ENCODE measurements around the gene ARHGAP33. TPM values are rescaled to one million over a fixed set of nuclear protein-coding genes. Genes with fewer than 3 reads are reported as not detected.
A peak's percentile ranks its signal among the peaks of the same experiment; 100 is the strongest.
"Not testable (repeated sequence)": the region's sequence is repeated elsewhere in the genome, so short reads cannot be mapped to it uniquely, and the experiment has no call there.

The ARHGAP33 gene
- total and polyA plus RNA-seq, 3 experiments from 2014 or later: 0.71 to 11.9 (median 9.2) TPM

- no peak overlapping the region for H3K4me3 Mint-ChIP-seq
- H3K4me1 Mint-ChIP-seq: peaks cover 0 to 6% (median 0%) of the 10 kb centered on the region in 3 donors
- no peaks in the 10 kb centered on the region for H3K36me3 ChIP-seq (ENCODE audit: insufficient read depth, low read length)
- H3K27ac ChIP-seq (ENCODE audit: low read depth, low read length): no peak overlapping the region
- DNase-seq: no peak
- ChIA-PET CTCF (no interaction called here), POLR2A (no interaction called here)
- no peaks in the 10 kb centered on the region for H3K36me3 Mint-ChIP-seq
- H3K9me3 ChIP-seq (ENCODE audit: low read length): no peaks in the 10 kb centered on the region
- no peak overlapping the region for H3K4me3 ChIP-seq (ENCODE audit: low read length)
- H3K27me3 Mint-ChIP-seq: peaks cover 12 to 28% of the 10 kb centered on the region in 2 donors
- no peaks in the 10 kb centered on the region for H3K9me3 Mint-ChIP-seq
- no peak overlapping the region for H3K27ac Mint-ChIP-seq
- no peaks in the 10 kb centered on the region for H3K27me3 ChIP-seq (ENCODE audit: insufficient read depth, low read length, poor library complexity, severe bottlenecking)
- H3K4me1 ChIP-seq (ENCODE audit: insufficient read depth, low read length): no peaks in the 10 kb centered on the region
Observed at GRCh38 chr19:35792888-35793287, 17.5 kb downstream of the ARHGAP33 start.

- peaks cover 16 to 32% of the 10 kb centered on the region in 2 donors for H3K27me3 Mint-ChIP-seq
- no peaks in the 10 kb centered on the region for H3K27me3 ChIP-seq (ENCODE audit: insufficient read depth, low read length, poor library complexity, severe bottlenecking)
- ChIA-PET CTCF (no interaction called here), POLR2A (no interaction called here)
- no peak for DNase-seq
- no peaks in the 10 kb centered on the region for H3K36me3 ChIP-seq (ENCODE audit: insufficient read depth, low read length)
- H3K27ac Mint-ChIP-seq: peak overlapping the region in 1 of 8 donors; percentile 47
- no peaks in the 10 kb centered on the region for H3K9me3 Mint-ChIP-seq
- H3K4me1 Mint-ChIP-seq: peaks cover 0 to 6% (median 0%) of the 10 kb centered on the region in 3 donors
- no peaks in the 10 kb centered on the region for H3K9me3 ChIP-seq (ENCODE audit: low read length)
- H3K4me1 ChIP-seq (ENCODE audit: insufficient read depth, low read length): no peaks in the 10 kb centered on the region
- no peak overlapping the region for H3K4me3 Mint-ChIP-seq
- no peaks in the 10 kb centered on the region for H3K36me3 Mint-ChIP-seq
- no peak overlapping the region for H3K27ac ChIP-seq (ENCODE audit: low read depth, low read length)
- no peak overlapping the region for H3K4me3 ChIP-seq (ENCODE audit: low read length)
Observed at GRCh38 chr19:35793381-35794165, 18.2 kb downstream of the ARHGAP33 start.

GRCh38 chr19:35795564-35795963, 20.2 kb downstream of the ARHGAP33 start:
- H3K27me3 ChIP-seq (ENCODE audit: insufficient read depth, low read length, poor library complexity, severe bottlenecking); H3K9me3 Mint-ChIP-seq; H3K36me3 Mint-ChIP-seq; H3K27ac ChIP-seq (ENCODE audit: low read depth, low read length); H3K4me1 Mint-ChIP-seq; CTCF ChIA-PET; H3K4me3 ChIP-seq (ENCODE audit: low read length); H3K36me3 ChIP-seq (ENCODE audit: insufficient read depth, low read length); H3K4me3 Mint-ChIP-seq; DNase-seq; H3K4me1 ChIP-seq (ENCODE audit: insufficient read depth, low read length); H3K9me3 ChIP-seq (ENCODE audit: low read length); POLR2A ChIA-PET; H3K27ac Mint-ChIP-seq: not testable (repeated sequence)
- peaks cover 19 to 36% of the 10 kb centered on the region in 2 donors for H3K27me3 Mint-ChIP-seq

GRCh38 chr19:35796645-35797542, 21.5 kb downstream of the ARHGAP33 start:
- Mint-ChIP-seq H3K4me1 (peaks cover 0 to 6% (median 0%) of the 10 kb centered on the region in 3 donors), H3K9me3 (no peaks in the 10 kb centered on the region), H3K36me3 (no peaks in the 10 kb centered on the region), H3K4me3 (peak overlapping the region in 2 of 7 donors; percentile 15 to 20), H3K27ac (peak overlapping the region in 1 of 8 donors; percentile 47), H3K27me3 (peaks cover 19 to 39% of the 10 kb centered on the region in 2 donors)
- ChIA-PET CTCF (no interaction called here), POLR2A (no interaction called here)
- Histone ChIP-seq H3K4me1 (ENCODE audit: insufficient read depth, low read length) (no peaks in the 10 kb centered on the region), H3K27ac (ENCODE audit: low read depth, low read length) (no peak overlapping the region), H3K4me3 (ENCODE audit: low read length) (no peak overlapping the region), H3K27me3 (ENCODE audit: insufficient read depth, low read length, poor library complexity, severe bottlenecking) (no peaks in the 10 kb centered on the region), H3K36me3 (ENCODE audit: insufficient read depth, low read length) (no peaks in the 10 kb centered on the region), H3K9me3 (ENCODE audit: low read length) (no peaks in the 10 kb centered on the region)
- no peak for DNase-seq

- no peaks in the 10 kb centered on the region for H3K36me3 ChIP-seq (ENCODE audit: insufficient read depth, low read length)
- Mint-ChIP-seq H3K27ac (no peak overlapping the region), H3K4me3 (peak overlapping the region in 1 of 7 donors; percentile 37), H3K36me3 (no peaks in the 10 kb centered on the region), H3K4me1 (peaks cover 0 to 6% (median 0%) of the 10 kb centered on the region in 3 donors), H3K27me3 (peaks cover 19 to 40% of the 10 kb centered on the region in 2 donors), H3K9me3 (no peaks in the 10 kb centered on the region)
- H3K27ac ChIP-seq (ENCODE audit: low read depth, low read length): no peak overlapping the region
- ChIA-PET POLR2A (no interaction called here), CTCF (no interaction called here)
- H3K4me1 ChIP-seq (ENCODE audit: insufficient read depth, low read length): no peaks in the 10 kb centered on the region
- DNase-seq: no peak
- no peaks in the 10 kb centered on the region for H3K9me3 ChIP-seq (ENCODE audit: low read length)
- no peaks in the 10 kb centered on the region for H3K27me3 ChIP-seq (ENCODE audit: insufficient read depth, low read length, poor library complexity, severe bottlenecking)
- no peak overlapping the region for H3K4me3 ChIP-seq (ENCODE audit: low read length)
Observed at GRCh38 chr19:35797663-35798062, 22.3 kb downstream of the ARHGAP33 start.

- Histone ChIP-seq H3K27ac (ENCODE audit: low read depth, low read length) (no peak overlapping the region), H3K36me3 (ENCODE audit: insufficient read depth, low read length) (no peaks in the 10 kb centered on the region), H3K4me3 (ENCODE audit: low read length) (no peak overlapping the region), H3K9me3 (ENCODE audit: low read length) (no peaks in the 10 kb centered on the region), H3K27me3 (ENCODE audit: insufficient read depth, low read length, poor library complexity, severe bottlenecking) (no peaks in the 10 kb centered on the region), H3K4me1 (ENCODE audit: insufficient read depth, low read length) (no peaks in the 10 kb centered on the region)
- POLR2A ChIA-PET: no interaction called here
- Mint-ChIP-seq H3K27me3 (peaks cover 14 to 21% of the 10 kb centered on the region in 2 donors), H3K4me1 (peaks cover 12 to 16% (median 13%) of the 10 kb centered on the region in 3 donors), H3K9me3 (no peaks in the 10 kb centered on the region), H3K4me3 (no peak overlapping the region), H3K36me3 (no peaks in the 10 kb centered on the region), H3K27ac (no peak overlapping the region)
- DNase-seq: no peak
- CTCF ChIA-PET: no interaction called here
Observed at GRCh38 chr19:35801828-35802227, 26.5 kb downstream of the ARHGAP33 start.

GRCh38 chr19:35805526-35806102, 30.2 kb downstream of the ARHGAP33 start:
- no peak overlapping the region for H3K4me3 ChIP-seq (ENCODE audit: low read length)
- Mint-ChIP-seq H3K4me1 (peaks cover 11 to 13% (median 12%) of the 10 kb centered on the region in 3 donors), H3K27me3 (peaks cover 9 to 13% of the 10 kb centered on the region in 2 donors), H3K36me3 (no peaks in the 10 kb centered on the region), H3K27ac (no peak overlapping the region), H3K9me3 (no peaks in the 10 kb centered on the region), H3K4me3 (no peak overlapping the region)
- CTCF ChIA-PET: no interaction called here
- no peak overlapping the region for H3K27ac ChIP-seq (ENCODE audit: low read depth, low read length)
- POLR2A ChIA-PET: no interaction called here
- H3K27me3 ChIP-seq (ENCODE audit: insufficient read depth, low read length, poor library complexity, severe bottlenecking): no peaks in the 10 kb centered on the region
- DNase-seq: no peak
- H3K9me3 ChIP-seq (ENCODE audit: low read length): no peaks in the 10 kb centered on the region
- no peaks in the 10 kb centered on the region for H3K4me1 ChIP-seq (ENCODE audit: insufficient read depth, low read length)
- no peaks in the 10 kb centered on the region for H3K36me3 ChIP-seq (ENCODE audit: insufficient read depth, low read length)

- H3K4me1 Mint-ChIP-seq: peaks cover 11 to 13% (median 12%) of the 10 kb centered on the region in 3 donors
- POLR2A ChIA-PET: no interaction called here
Observed at GRCh38 chr19:35806597-35806996, 31.2 kb downstream of the ARHGAP33 start.

More at GRCh38 chr19:35806597-35806996, 31.2 kb downstream of the ARHGAP33 start:
- CTCF ChIA-PET: no interaction called here
- peaks cover 16 to 17% of the 10 kb centered on the region in 2 donors for H3K27me3 Mint-ChIP-seq
- no peaks in the 10 kb centered on the region for H3K36me3 Mint-ChIP-seq
- no peak for DNase-seq
- H3K9me3 ChIP-seq (ENCODE audit: low read length): no peaks in the 10 kb centered on the region
- no peak overlapping the region for H3K4me3 ChIP-seq (ENCODE audit: low read length)
- peak overlapping the region in 1 of 8 donors; percentile 42 for H3K27ac Mint-ChIP-seq
- H3K27me3 ChIP-seq (ENCODE audit: insufficient read depth, low read length, poor library complexity, severe bottlenecking): no peaks in the 10 kb centered on the region
- no peak overlapping the region for H3K4me3 Mint-ChIP-seq
- H3K9me3 Mint-ChIP-seq: no peaks in the 10 kb centered on the region
- no peaks in the 10 kb centered on the region for H3K36me3 ChIP-seq (ENCODE audit: insufficient read depth, low read length)
- H3K4me1 ChIP-seq (ENCODE audit: insufficient read depth, low read length): no peaks in the 10 kb centered on the region
- no peak overlapping the region for H3K27ac ChIP-seq (ENCODE audit: low read depth, low read length)
